Calu3 (cell line): ENCODE measurements around the gene DHX34. TPM values are rescaled to one million over a fixed set of nuclear protein-coding genes. Genes with fewer than 3 reads are reported as not detected.

Experiments
- BruUV-seq: library from RNA; stranded (reverse); fragments of 400-500 nt; replicated peaks from 2 replicates; lab custom pipeline; 2021; lab: Mats Ljungman, UMichigan
- CTCF ChIA-PET: fragments of 300-600 bp; sonication (Branson Sonifier 250); formaldehyde crosslinking; loops from one replicate; lab custom pipeline; 2022; ENCODE audit warnings: antibody characterized with exemption; lab: Charles Lee
- DNase-seq: peaks from one replicate; pipeline ENCODE4 v3.0.0; 2022
- H3K27ac Mint-ChIP-seq: one replicate; pipeline ENCODE4 v1.8.0; 2022; ENCODE audit warnings: mixed read lengths; ENCODE audit not compliant: unreplicated experiment
- H3K27me3 Mint-ChIP-seq: one replicate; pipeline ENCODE4 v1.8.0; 2022; ENCODE audit warnings: mixed read lengths; ENCODE audit not compliant: unreplicated experiment
- H3K36me3 Mint-ChIP-seq: one replicate; pipeline ENCODE4 v1.8.0; 2022; ENCODE audit warnings: mild to moderate bottlenecking, moderate library complexity, mixed read lengths; ENCODE audit not compliant: insufficient read depth, unreplicated experiment
- H3K4me1 Mint-ChIP-seq: one replicate; pipeline ENCODE4 v1.8.0; 2022; ENCODE audit warnings: mild to moderate bottlenecking, low read depth, mixed read lengths; ENCODE audit not compliant: unreplicated experiment
- H3K4me3 Mint-ChIP-seq: one replicate; pipeline ENCODE4 v1.8.0; 2022; ENCODE audit warnings: mild to moderate bottlenecking, low read depth, moderate library complexity, mixed read lengths; ENCODE audit not compliant: unreplicated experiment
- H3K9me3 Mint-ChIP-seq: one replicate; pipeline ENCODE4 v1.8.0; 2022; ENCODE audit warnings: low read depth, mixed read lengths; ENCODE audit not compliant: unreplicated experiment
- intact Hi-C: fragments of 100-400 bp; cut with micrococcal nuclease; formaldehyde crosslinking; loops from one replicate; pipeline ENCODE4 v1.10.0; 2022; ENCODE audit not compliant: unreplicated experiment
- total RNA-seq: library from RNA; stranded (reverse); gene quantifications from 2 replicates; pipeline ENCODE4 v1.2.3, GENCODE V29; 2022
- TF ChIP-seq, protein P1 (sequence below): fragments of 200-600 bp; IDR thresholded peaks from one replicate; pipeline ENCODE4 v1.8.0; 2022; ENCODE audit warnings: antibody characterized with exemption; ENCODE audit not compliant: unreplicated experiment

DHX34 gene
- total RNA-seq, 1 experiment from 2014 or later = 51.6 TPM

DNA sequence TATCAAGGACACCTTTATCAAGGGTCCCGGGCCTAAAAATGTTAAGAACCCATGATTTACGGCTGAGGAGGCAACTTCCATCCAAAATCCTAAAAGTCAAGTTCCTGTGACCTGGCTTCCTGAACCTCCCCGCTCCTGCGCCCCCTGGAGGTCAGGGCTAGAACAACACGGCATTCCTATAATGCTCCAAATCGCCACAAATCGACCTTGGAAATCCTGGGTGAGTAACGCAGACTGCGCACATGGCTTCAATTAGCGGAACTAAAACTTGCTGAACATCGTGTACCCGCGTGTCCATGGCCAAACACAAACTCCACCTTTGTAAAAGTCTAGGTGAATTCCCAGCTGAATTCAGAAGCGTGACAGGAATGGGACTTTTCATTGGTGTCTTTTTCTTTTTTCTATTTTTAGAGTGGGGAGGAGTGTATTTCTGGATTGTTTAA, 43.8 kb upstream of the DHX34 start:
- H3K36me3 Mint-ChIP-seq = peaks cover 14% of the 10 kb centered on the region
- H3K27me3 Mint-ChIP-seq = peaks cover 11% of the 10 kb centered on the region
- CTCF ChIA-PET = interaction anchor here (0.5 to 1.9 kb wide), 6 partner anchors 8 to 84 kb away, joined by 3 to 6 read pairs (median 4); partner anchors contain the start of gene DHX34
- H3K4me3 Mint-ChIP-seq = no peak overlapping the region
- intact Hi-C loops = no loop called here
- TF ChIP-seq, protein P1, sequence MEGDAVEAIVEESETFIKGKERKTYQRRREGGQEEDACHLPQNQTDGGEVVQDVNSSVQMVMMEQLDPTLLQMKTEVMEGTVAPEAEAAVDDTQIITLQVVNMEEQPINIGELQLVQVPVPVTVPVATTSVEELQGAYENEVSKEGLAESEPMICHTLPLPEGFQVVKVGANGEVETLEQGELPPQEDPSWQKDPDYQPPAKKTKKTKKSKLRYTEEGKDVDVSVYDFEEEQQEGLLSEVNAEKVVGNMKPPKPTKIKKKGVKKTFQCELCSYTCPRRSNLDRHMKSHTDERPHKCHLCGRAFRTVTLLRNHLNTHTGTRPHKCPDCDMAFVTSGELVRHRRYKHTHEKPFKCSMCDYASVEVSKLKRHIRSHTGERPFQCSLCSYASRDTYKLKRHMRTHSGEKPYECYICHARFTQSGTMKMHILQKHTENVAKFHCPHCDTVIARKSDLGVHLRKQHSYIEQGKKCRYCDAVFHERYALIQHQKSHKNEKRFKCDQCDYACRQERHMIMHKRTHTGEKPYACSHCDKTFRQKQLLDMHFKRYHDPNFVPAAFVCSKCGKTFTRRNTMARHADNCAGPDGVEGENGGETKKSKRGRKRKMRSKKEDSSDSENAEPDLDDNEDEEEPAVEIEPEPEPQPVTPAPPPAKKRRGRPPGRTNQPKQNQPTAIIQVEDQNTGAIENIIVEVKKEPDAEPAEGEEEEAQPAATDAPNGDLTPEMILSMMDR = peak; percentile 98
- BruUV-seq = no TSS peak
- peak overlapping the region; percentile 53 for H3K27ac Mint-ChIP-seq
- peak; percentile 86 for DNase-seq
- no peaks in the 10 kb centered on the region for H3K9me3 Mint-ChIP-seq
- H3K4me1 Mint-ChIP-seq = peaks cover 7% of the 10 kb centered on the region

- Mint-ChIP-seq H3K27ac (no peak overlapping the region), H3K4me3 (no peak overlapping the region), H3K4me1 (peaks cover 7% of the 10 kb centered on the region), H3K27me3 (peaks cover 13% of the 10 kb centered on the region), H3K36me3 (peaks cover 11% of the 10 kb centered on the region), H3K9me3 (no peaks in the 10 kb centered on the region)
- TF ChIP-seq, protein P1 = no peak
- no TSS peak for BruUV-seq
- DNase-seq = no peak
- intact Hi-C loops = no loop called here
- CTCF ChIA-PET = interaction anchor here (1.9 kb wide), 1 partner anchor 43 kb away, joined by 5 read pairs; the partner anchor contains the start of gene DHX34
Observed at GRCh38 chr19:47306303-47306702, 42.8 kb upstream of the DHX34 start.

GRCh38 chr19:47309038-47309437, 40.1 kb upstream of the DHX34 start:
- no peak overlapping the region for H3K27ac Mint-ChIP-seq
- DNase-seq = no peak
- TF ChIP-seq, protein P1 = no peak
- CTCF ChIA-PET = interaction anchor here (0.8 to 1.1 kb wide), 2 partner anchors 25 to 82 kb away, joined by 3 read pairs; no protein-coding TSS in a partner anchor
- no peak overlapping the region for H3K4me3 Mint-ChIP-seq
- peaks cover 13% of the 10 kb centered on the region for H3K27me3 Mint-ChIP-seq
- BruUV-seq = no TSS peak
- peaks cover 20% of the 10 kb centered on the region for H3K4me1 Mint-ChIP-seq
- intact Hi-C loops = no loop called here
- H3K9me3 Mint-ChIP-seq = no peaks in the 10 kb centered on the region
- H3K36me3 Mint-ChIP-seq = peaks cover 19% of the 10 kb centered on the region

GRCh38 chr19:47309608-47310007, 39.5 kb upstream of the DHX34 start, which contains the start of gene C5AR1:
Gene C5AR1, plus strand, starts transcription at chr19:47309861. Its CDS starts 35 bp downstream, at chr19:47309896.
- Mint-ChIP-seq H3K27me3 (peaks cover 13% of the 10 kb centered on the region), H3K27ac (no peak within 1 kb of the TSS), H3K36me3 (peaks cover 19% of the 10 kb centered on the region), H3K4me3 (no peak within 1 kb of the TSS), H3K9me3 (no peaks in the 10 kb centered on the region), H3K4me1 (peaks cover 23% of the 10 kb centered on the region)
- no peak for DNase-seq
- CTCF ChIA-PET = interaction anchor here (0.6 to 1.1 kb wide), 2 partner anchors 82 to 107 kb away, joined by 3 to 4 read pairs; no protein-coding TSS in a partner anchor
- intact Hi-C loops = no loop called here
- no TSS peak for BruUV-seq
- TF ChIP-seq, protein P1 = no peak
